Memory B cell (primary cell): ENCODE results near the gene SERPINA12.

ENCODE experiments used
- ATAC-seq: fragments of 150-1000 bp; cut with Tn5 transposase; 2 replicates; pipeline ENCODE4 v1.10.0; 2021; ENCODE audit warnings: low read depth, mild to moderate bottlenecking, moderate library complexity
- DNase-seq, 2 donors: peaks; one replicate each; pipeline ENCODE4 v3.0.0; 2022; ENCODE audit warnings: low spot score in 2 of 2
- H3K27ac Mint-ChIP-seq: one replicate; pipeline ENCODE4 v1.8.0; 2022; ENCODE audit warnings: mild to moderate bottlenecking, moderate library complexity, mixed read lengths
- H3K27me3 Mint-ChIP-seq: one replicate; pipeline ENCODE4 v1.8.0; 2022; ENCODE audit warnings: mixed read lengths
- H3K36me3 Mint-ChIP-seq: one replicate; pipeline ENCODE4 v1.8.0; 2022; ENCODE audit warnings: mild to moderate bottlenecking, mixed read lengths
- H3K4me1 Mint-ChIP-seq: one replicate; pipeline ENCODE4 v1.8.0; 2022; ENCODE audit warnings: mixed read lengths
- H3K4me3 Mint-ChIP-seq: one replicate; pipeline ENCODE4 v1.8.0; 2022; ENCODE audit warnings: mild to moderate bottlenecking, moderate library complexity, mixed read lengths
- H3K9me3 Mint-ChIP-seq: one replicate; pipeline ENCODE4 v1.8.0; 2022; ENCODE audit warnings: mixed read lengths

Gene SERPINA12

GRCh38 chr14:94542811-94543440 is 33.7 kb upstream of the SERPINA12 start:
- Mint-ChIP-seq H3K27ac (no peak overlapping the region), H3K9me3 (peaks cover 12% of the 10 kb centered on the region), H3K4me3 (no peak overlapping the region), H3K36me3 (peaks cover 2% of the 10 kb centered on the region), H3K27me3 (peaks cover 10% of the 10 kb centered on the region), H3K4me1 (no peaks in the 10 kb centered on the region)
- DNase-seq (no peak), ATAC-seq (no peak)

- Mint-ChIP-seq H3K4me1 (no peaks in the 10 kb centered on the region), H3K27me3 (peaks cover 10% of the 10 kb centered on the region), H3K9me3 (peaks cover 9% of the 10 kb centered on the region), H3K27ac (no peak overlapping the region), H3K4me3 (no peak overlapping the region), H3K36me3 (peaks cover 2% of the 10 kb centered on the region)
- DNase-seq (no peak), ATAC-seq (no peak)
These were observed 33.0 kb upstream of the SERPINA12 start for GRCh38 chr14:94542111-94542810.

- DNase-seq, result no peak
- Mint-ChIP-seq H3K9me3 (peaks cover 6% of the 10 kb centered on the region), H3K4me1 (no peaks in the 10 kb centered on the region), H3K36me3 (peaks cover 2% of the 10 kb centered on the region), H3K4me3 (no peak overlapping the region), H3K27ac (no peak overlapping the region), H3K27me3 (peaks cover 10% of the 10 kb centered on the region)
- no peak for ATAC-seq
These were observed 32.1 kb upstream of the SERPINA12 start for GRCh38 chr14:94541234-94541975.

GRCh38 chr14:94540031-94540794 is 30.9 kb upstream of the SERPINA12 start:
- Mint-ChIP-seq H3K27ac (no peak overlapping the region), H3K27me3 (peaks cover 9% of the 10 kb centered on the region), H3K4me3 (no peak overlapping the region), H3K36me3 (peaks cover 2% of the 10 kb centered on the region), H3K9me3 (peaks cover 4% of the 10 kb centered on the region), H3K4me1 (no peaks in the 10 kb centered on the region)
- DNase-seq (no peak), ATAC-seq (no peak)

- Mint-ChIP-seq H3K9me3 (peaks cover 4% of the 10 kb centered on the region), H3K4me1 (no peaks in the 10 kb centered on the region), H3K36me3 (peaks cover 2% of the 10 kb centered on the region), H3K4me3 (no peak overlapping the region), H3K27ac (no peak overlapping the region), H3K27me3 (peaks cover 9% of the 10 kb centered on the region)
- DNase-seq (no peak), ATAC-seq (no peak)
These were observed 29.9 kb upstream of the SERPINA12 start for GRCh38 chr14:94539181-94539580.

GRCh38 chr14:94538070-94538740 is 28.9 kb upstream of the SERPINA12 start:
- no peak for DNase-seq
- peaks cover 11% of the 10 kb centered on the region for H3K27me3 Mint-ChIP-seq

GRCh38 chr14:94536836-94537235 is 27.6 kb upstream of the SERPINA12 start:
- Mint-ChIP-seq H3K27ac (no peak overlapping the region), H3K9me3 (peaks cover 4% of the 10 kb centered on the region), H3K4me1 (no peaks in the 10 kb centered on the region), H3K27me3 (peaks cover 11% of the 10 kb centered on the region), H3K4me3 (no peak overlapping the region), H3K36me3 (peaks cover 2% of the 10 kb centered on the region)
- DNase-seq (no peak), ATAC-seq (no peak)

More at GRCh38 chr14:94538070-94538740, 28.9 kb upstream of the SERPINA12 start:
- Mint-ChIP-seq H3K4me3 (no peak overlapping the region), H3K27ac (no peak overlapping the region), H3K36me3 (peaks cover 2% of the 10 kb centered on the region), H3K4me1 (no peaks in the 10 kb centered on the region), H3K9me3 (peaks cover 4% of the 10 kb centered on the region)
- no peak for ATAC-seq

GRCh38 chr14:94535506-94535905 is 26.2 kb upstream of the SERPINA12 start:
- Mint-ChIP-seq H3K27ac (no peak overlapping the region), H3K36me3 (no peaks in the 10 kb centered on the region), H3K4me3 (no peak overlapping the region), H3K27me3 (peaks cover 8% of the 10 kb centered on the region), H3K9me3 (peaks cover 1% of the 10 kb centered on the region), H3K4me1 (no peaks in the 10 kb centered on the region)
- ATAC-seq (no peak), DNase-seq (no peak)

- Mint-ChIP-seq H3K4me3 (no peak overlapping the region), H3K4me1 (no peaks in the 10 kb centered on the region), H3K27ac (no peak overlapping the region), H3K9me3 (peaks cover 1% of the 10 kb centered on the region), H3K27me3 (peaks cover 2% of the 10 kb centered on the region), H3K36me3 (no peaks in the 10 kb centered on the region)
- DNase-seq (no peak), ATAC-seq (no peak)
These were observed 23.2 kb upstream of the SERPINA12 start for GRCh38 chr14:94532447-94532846.

GRCh38 chr14:94531187-94531586 is 21.9 kb upstream of the SERPINA12 start:
- H3K4me3 Mint-ChIP-seq, result no peak overlapping the region
- no peaks in the 10 kb centered on the region for H3K4me1 Mint-ChIP-seq
- no peak for DNase-seq
- H3K36me3 Mint-ChIP-seq, result no peaks in the 10 kb centered on the region
- ATAC-seq, result no peak
- H3K9me3 Mint-ChIP-seq, result peaks cover 4% of the 10 kb centered on the region
- no peak overlapping the region for H3K27ac Mint-ChIP-seq
- H3K27me3 Mint-ChIP-seq, result peaks cover 2% of the 10 kb centered on the region

GRCh38 chr14:94524093-94524492 is 14.8 kb upstream of the SERPINA12 start:
- Mint-ChIP-seq H3K4me1 (no peaks in the 10 kb centered on the region), H3K4me3 (no peak overlapping the region), H3K27ac (no peak overlapping the region), H3K36me3 (no peaks in the 10 kb centered on the region), H3K27me3 (peaks cover 4% of the 10 kb centered on the region), H3K9me3 (peaks cover 14% of the 10 kb centered on the region)
- ATAC-seq (no peak), DNase-seq (no peak)

- Mint-ChIP-seq H3K27me3 (peaks cover 4% of the 10 kb centered on the region), H3K4me3 (no peak overlapping the region)
These were observed 14.0 kb upstream of the SERPINA12 start for GRCh38 chr14:94523265-94523664.

GRCh38 chr14:94522115-94522724 is 13.0 kb upstream of the SERPINA12 start:
- H3K4me1 Mint-ChIP-seq, result no peaks in the 10 kb centered on the region
- no peaks in the 10 kb centered on the region for H3K36me3 Mint-ChIP-seq
- peaks cover 4% of the 10 kb centered on the region for H3K27me3 Mint-ChIP-seq
- H3K4me3 Mint-ChIP-seq, result no peak overlapping the region
- peaks cover 18% of the 10 kb centered on the region for H3K9me3 Mint-ChIP-seq
- no peak overlapping the region for H3K27ac Mint-ChIP-seq
- no peak for DNase-seq
- ATAC-seq, result no peak

More at GRCh38 chr14:94523265-94523664, 14.0 kb upstream of the SERPINA12 start:
- no peaks in the 10 kb centered on the region for H3K4me1 Mint-ChIP-seq
- H3K9me3 Mint-ChIP-seq, result peaks cover 18% of the 10 kb centered on the region
- H3K27ac Mint-ChIP-seq, result no peak overlapping the region
- H3K36me3 Mint-ChIP-seq, result no peaks in the 10 kb centered on the region
- ATAC-seq (no peak), DNase-seq (no peak)
